Forelimb muscle (tissue), 1 donor: ENCODE results near the gene CNTNAP4. TPM values are rescaled to one million over a fixed set of nuclear protein-coding genes. Genes with fewer than 3 reads are reported as not detected.

Experiments used
- DNase-seq: peaks from one replicate; pipeline ENCODE4 v3.0.0-alpha.2; 2013; ENCODE audit warnings: low read depth
- polyA plus RNA-seq: library from polyadenylated mRNA; unstranded; fragments of 120-200 nt; gene quantifications from one replicate; pipeline ENCODE4 v1.2.1, GENCODE V29; 2013; ENCODE audit not compliant: insufficient read length

The CNTNAP4 gene
- polyA plus RNA-seq, 1 donor, result 9.6 TPM

GRCh38 chr16:76490036-76490639, 212.9 kb downstream of the CNTNAP4 start:
- DNase-seq, result no peak

- DNase-seq, result no peak
Measured at GRCh38 chr16:76500006-76500405, 222.8 kb downstream of the CNTNAP4 start.

GRCh38 chr16:76502063-76502462, 224.9 kb downstream of the CNTNAP4 start:
- no peak for DNase-seq

GRCh38 chr16:76502555-76502954, 225.4 kb downstream of the CNTNAP4 start:
- DNase-seq, result no peak

GRCh38 chr16:76503091-76503490, 225.9 kb downstream of the CNTNAP4 start:
- DNase-seq, result no peak

DNA sequence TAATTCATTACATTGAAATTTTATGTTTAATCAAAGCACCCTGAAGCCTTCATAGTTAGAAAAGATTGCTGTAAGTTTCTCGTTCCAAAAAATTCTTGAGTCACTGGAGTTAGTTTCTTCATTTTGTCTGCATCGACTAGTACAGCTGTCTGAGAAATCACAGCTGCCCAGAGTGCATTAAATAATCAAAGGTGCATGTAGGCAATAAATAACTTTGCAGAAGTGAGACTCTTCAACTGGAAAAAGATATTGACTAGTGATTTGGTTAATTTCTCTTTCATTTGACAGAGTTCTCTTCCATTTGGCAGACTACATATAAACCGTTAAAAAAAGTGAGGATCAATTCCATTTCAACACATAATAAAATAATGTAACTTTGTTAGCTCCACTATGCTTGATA, 234.0 kb downstream of the CNTNAP4 start:
- DNase-seq, result no peak

GRCh38 chr16:76518781-76519180, 241.6 kb downstream of the CNTNAP4 start:
- no peak for DNase-seq

- DNase-seq, result no peak
Measured at GRCh38 chr16:76524356-76524755, 247.2 kb downstream of the CNTNAP4 start.

DNA sequence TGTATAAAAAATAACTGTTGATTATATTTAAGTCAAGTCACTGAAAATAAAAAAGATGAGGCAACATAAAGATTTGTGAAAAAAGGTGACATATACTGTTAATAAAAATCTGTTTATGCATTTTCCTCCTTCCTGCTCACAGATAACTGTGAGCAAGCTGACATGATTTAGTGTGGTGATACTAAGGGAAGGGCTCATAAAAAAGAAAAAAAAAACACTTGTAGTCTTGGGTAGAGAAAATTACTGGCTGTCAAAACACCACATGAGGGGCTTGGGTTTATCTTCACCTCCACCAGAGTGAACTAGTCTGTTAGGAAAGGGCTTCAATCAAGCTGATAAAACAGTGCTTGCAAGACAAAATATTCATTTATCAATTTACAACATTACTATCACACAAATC, 247.6 kb downstream of the CNTNAP4 start:
- DNase-seq, result no peak

- no peak for DNase-seq
Measured at GRCh38 chr16:76527244-76527643, 250.0 kb downstream of the CNTNAP4 start.

DNA sequence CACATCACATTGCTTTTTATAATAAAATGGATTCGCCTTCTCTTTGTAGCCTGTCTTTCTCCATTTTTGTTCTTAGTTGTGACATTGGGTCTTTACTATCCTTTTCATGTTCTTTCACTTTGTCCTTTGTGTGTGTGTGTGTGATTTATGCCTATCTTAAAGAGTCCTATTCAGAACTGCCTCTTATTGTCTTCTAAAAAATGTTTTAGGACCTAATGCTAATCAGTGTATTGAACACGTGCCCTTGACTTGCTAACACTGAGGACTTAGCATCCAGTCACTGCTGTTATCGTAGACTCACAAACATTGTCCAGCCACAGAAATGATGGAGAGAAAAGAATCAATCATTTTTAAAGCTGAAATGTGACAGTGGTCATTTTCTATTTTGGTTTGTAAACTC, 251.9 kb downstream of the CNTNAP4 start:
- DNase-seq, result no peak

DNA sequence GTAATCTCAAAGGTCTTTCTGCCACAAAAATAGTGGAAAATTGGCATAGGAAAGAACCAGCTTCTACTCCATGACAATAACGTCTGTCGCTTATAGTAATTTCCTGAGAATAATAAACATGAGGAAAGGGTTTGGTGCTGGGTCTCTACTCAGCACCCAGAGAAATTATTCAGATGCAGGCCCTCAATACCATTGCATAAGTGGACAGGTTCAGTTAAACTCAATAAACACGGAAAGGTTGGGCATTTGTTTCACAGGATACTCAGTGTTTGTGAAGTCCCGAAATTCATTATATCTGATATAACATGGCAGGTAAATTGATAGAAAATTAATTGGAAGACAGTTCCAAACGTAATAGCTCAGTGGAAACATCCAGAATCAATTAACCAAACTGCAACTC, 254.0 kb downstream of the CNTNAP4 start:
- no peak for DNase-seq

GRCh38 chr16:76532188-76532973, 255.2 kb downstream of the CNTNAP4 start:
- no peak for DNase-seq

DNA sequence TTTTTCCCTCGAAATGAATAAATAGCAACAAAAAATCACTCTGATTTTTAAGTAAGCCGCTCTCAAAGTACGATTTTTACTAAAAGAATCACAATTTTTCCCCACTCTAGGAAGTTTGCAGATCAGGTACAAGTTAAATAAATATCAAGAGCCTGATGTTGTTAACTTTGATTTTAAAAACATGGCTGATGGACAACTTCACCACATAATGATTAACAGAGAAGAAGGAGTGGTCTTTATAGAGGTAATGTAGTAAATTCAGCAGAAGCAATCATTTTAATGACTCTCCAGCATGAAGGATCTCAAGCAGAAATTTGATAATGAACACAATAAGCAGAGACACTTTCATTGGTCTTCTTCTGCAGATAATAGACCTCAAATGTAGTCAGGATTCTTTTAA, 262.4 kb downstream of the CNTNAP4 start:
- DNase-seq, result no peak

GRCh38 chr16:76541070-76541469, 263.9 kb downstream of the CNTNAP4 start:
- no peak for DNase-seq

DNA sequence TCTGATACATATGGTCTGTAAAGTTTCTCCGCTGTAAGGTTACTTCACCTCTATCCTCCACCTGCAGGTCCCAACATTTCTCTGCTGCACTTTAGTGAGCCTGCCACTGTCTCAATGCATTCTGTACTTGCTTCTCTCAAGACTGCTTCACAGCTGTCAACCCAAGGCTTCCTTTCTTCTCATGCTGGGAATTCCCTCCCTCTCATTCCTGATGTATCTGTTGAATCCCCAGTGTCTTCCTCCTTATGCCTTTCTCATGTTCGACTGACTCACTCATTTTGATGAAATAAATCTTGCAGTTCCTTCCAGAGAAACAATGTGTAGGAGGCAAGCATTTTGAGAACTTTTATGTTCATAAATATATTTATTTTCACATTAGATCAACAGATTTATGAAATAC, 288.3 kb downstream of the CNTNAP4 start:
- no peak for DNase-seq

GRCh38 chr16:76571755-76572154, 294.6 kb downstream of the CNTNAP4 start:
- no peak for DNase-seq

DNA sequence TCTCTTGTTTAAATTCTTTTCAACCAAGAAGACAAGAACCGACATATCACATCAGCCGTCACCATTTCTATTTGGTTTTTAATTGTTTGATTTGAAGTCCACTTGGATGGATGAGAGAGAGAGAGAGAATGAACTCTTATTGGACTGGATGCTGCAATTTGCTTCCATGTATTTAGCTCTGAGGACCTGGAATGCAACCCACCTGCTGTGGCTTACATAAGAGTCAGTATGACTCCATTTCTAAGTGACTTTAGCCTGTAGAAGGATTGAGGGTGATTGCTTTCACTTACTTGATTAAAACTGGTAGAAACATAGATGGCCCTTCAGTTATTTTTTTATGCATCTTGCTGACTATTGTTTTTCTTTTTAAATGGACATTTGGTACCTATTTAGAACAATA, 296.1 kb downstream of the CNTNAP4 start:
- no peak for DNase-seq

- no peak for DNase-seq
Measured at GRCh38 chr16:76574651-76575050, 297.4 kb downstream of the CNTNAP4 start.

GRCh38 chr16:76576526-76576925, 299.3 kb downstream of the CNTNAP4 start:
- DNase-seq, result no peak

- DNase-seq, result no peak
Measured at GRCh38 chr16:76577003-76577402, 299.8 kb downstream of the CNTNAP4 start.

DNA sequence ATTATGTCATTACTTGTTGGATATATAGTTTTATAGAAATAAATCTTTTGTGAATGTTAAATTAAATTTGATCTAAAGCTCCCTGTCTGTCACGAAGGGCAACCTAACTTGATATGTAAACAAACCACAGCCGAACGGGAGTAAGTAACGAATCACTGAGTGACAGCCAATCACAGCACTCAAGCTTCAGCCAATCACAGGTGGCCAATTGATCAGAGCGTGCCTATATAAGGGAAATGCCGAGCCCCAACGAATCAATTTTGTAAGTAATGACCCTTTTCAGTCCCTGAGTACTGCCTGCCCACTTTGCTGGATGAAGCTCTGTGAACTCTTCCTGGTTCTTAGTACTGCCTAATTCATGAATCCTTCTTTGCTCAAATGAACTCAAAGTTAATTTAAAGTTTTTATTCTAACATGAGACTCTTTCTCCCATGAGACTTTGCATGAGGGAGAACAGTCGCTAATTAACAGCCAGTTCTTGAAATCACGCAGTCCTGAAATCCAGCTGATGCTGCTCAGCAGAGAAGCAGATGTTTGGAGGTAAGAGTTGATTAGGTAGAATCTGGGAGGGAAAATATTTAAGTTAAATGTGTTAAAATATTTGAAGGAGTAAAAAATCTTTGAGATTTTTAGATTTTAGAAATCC, 302.2 kb downstream of the CNTNAP4 start:
- no peak for DNase-seq

DNA sequence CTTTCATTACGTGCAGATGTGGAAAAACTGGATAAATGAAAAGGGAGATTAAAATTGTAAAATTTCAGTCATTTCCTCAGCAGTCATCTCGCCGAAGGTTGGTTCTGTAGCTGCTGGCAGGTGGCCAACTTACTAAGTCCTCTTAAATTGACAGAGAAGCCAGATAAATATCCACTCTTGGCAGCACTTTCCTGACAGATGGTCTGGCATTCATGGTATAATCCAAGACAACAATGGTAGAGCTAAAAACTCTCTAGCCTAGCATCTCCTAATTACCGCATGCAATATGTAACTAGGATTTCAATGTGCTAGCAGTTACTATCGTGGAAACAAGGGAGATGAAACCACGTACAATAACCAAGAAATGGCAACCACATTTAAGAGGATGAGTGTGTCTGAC, 306.3 kb downstream of the CNTNAP4 start:
- DNase-seq, result peak; percentile 34
